Mammary epithelial cell (primary cell): ENCODE data around the gene TBXAS1.

Experiments used
- CTCF ChIP-seq, 2 donors: IDR thresholded peaks in 1 of 2; conservative IDR thresholded peaks in 1 of 2; 2 replicates each; pipeline ENCODE4 v1.5.1; 2011 to 2012; ENCODE audit warnings: inconsistent platforms in 2 of 2, low read length in 2 of 2, mild to moderate bottlenecking in 2 of 2, control low read depth in 1 of 2, low read depth in 1 of 2; ENCODE audit not compliant: insufficient read depth in 1 of 2; ENCODE audit errors: extremely low read depth in 1 of 2
- EZH2 ChIP-seq: IDR thresholded peaks from 2 replicates; pipeline ENCODE4 v1.6.1; 2012; ENCODE audit warnings: low read length, inconsistent platforms, borderline replicate concordance

- TF ChIP-seq CTCF (conservative IDR thresholded peaks at IDR 0.05 in 1 of 2, IDR thresholded peaks at IDR 0.05 in 1 of 2; ENCODE audit: extremely low read depth in 1 of 2, insufficient read depth in 1 of 2, low read depth in 1 of 2, low read length in 2 of 2) (no peak), EZH2 (no peak)
These were observed 205.4 kb downstream of the TBXAS1 start for GRCh38 chr7:140034421-140034820.
